Epithelial cell of proximal tubule (primary cell): ENCODE results near the gene C4orf46. TPM values are rescaled to one million over a fixed set of nuclear protein-coding genes. Genes with fewer than 3 reads are reported as not detected.
"Not testable (repeated sequence)": the region's sequence is repeated elsewhere in the genome, so short reads cannot be mapped to it uniquely, and the experiment has no call there.

Experiments used
- DNase-seq: peaks from one replicate; pipeline ENCODE4 v3.0.0-alpha.2; 2011; ENCODE audit warnings: low read depth
- H3K4me3 ChIP-seq: 2 replicates; pipeline ENCODE4 v1.5.1; 2011; ENCODE audit warnings: low read depth, mild to moderate bottlenecking, low read length
- CTCF ChIP-seq: conservative IDR thresholded peaks from 2 replicates; pipeline ENCODE4 v1.5.1; 2012; ENCODE audit warnings: low read depth, mild to moderate bottlenecking, low read length
- total RNA-seq: library from RNA; depleted of rRNA; stranded (reverse); fragments of >200 nt; gene quantifications from 2 replicates; pipeline ENCODE4 v1.2.3, GENCODE V29; 2015

Gene C4orf46
- total RNA-seq, 1 donor from 2014 or later, result 17.8 TPM

- no peak overlapping the region for H3K4me3 ChIP-seq
- no peak for DNase-seq
- TF ChIP-seq CTCF, result no peak
Measured at GRCh38 chr4:158669310-158669709, 2.4 kb downstream of the C4orf46 start.

- DNase-seq, result no peak
- no peak overlapping the region for H3K4me3 ChIP-seq
- TF ChIP-seq CTCF, result peak; percentile 59
Measured at GRCh38 chr4:158667651-158668198, 4.0 kb downstream of the C4orf46 start.

DNA sequence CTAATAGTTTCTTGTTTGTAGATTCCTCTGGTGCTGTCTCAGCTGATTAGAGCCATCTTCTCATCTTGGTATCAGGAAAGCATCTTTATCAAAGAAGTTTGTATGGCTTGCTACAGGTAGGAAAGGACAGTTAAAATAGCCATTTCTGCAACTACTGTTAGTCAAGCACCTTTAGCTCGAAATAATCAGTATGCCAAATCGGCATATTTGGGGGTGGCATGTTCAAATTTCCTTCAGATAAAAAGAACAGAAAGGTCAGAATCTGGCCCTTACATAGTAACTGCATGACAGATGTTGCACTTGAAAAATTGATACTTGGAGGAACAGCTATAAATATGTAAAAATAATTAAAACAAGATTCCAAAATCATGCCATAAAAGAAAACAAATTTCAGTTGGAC, 4.8 kb downstream of the C4orf46 start:
- TF ChIP-seq CTCF, result no peak
- no peak for DNase-seq

GRCh38 chr4:158664806-158665205, 6.9 kb downstream of the C4orf46 start:
- no peak for TF ChIP-seq CTCF
- DNase-seq, result no peak
- no peak overlapping the region for H3K4me3 ChIP-seq

More for the DNA sequence above, 4.8 kb downstream of the C4orf46 start:
- no peak overlapping the region for H3K4me3 ChIP-seq

- not testable (repeated sequence) for DNase-seq
Measured at GRCh38 chr4:158663707-158664625, 7.7 kb downstream of the C4orf46 start.

GRCh38 chr4:158663255-158663654, 8.4 kb downstream of the C4orf46 start:
- not testable (repeated sequence) for H3K4me3 ChIP-seq, DNase-seq

More at GRCh38 chr4:158663707-158664625, 7.7 kb downstream of the C4orf46 start:
- H3K4me3 ChIP-seq, result not testable (repeated sequence)

DNA sequence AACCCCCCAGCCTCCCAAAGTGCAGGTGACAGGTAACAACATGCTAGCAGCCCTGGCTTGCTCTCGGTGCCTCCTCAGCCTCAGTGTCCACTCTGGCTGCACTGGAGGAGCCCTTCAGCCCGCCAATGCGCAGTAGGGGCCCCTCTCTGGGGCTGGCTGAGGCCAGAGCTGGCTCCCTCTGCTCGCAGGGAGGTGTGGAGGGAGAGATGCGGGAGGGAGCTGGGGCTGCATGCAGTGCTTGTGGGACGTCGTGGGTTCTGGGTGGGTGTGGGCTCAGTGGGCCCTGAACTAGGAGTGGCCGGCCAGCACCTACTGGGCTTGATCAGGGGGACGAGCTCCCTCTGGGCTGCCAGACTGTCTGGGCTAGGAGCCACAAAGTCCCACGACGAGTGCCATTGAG, 14.4 kb downstream of the C4orf46 start:
- no peak for TF ChIP-seq CTCF
- no peak for DNase-seq
- H3K4me3 ChIP-seq, result no peak overlapping the region

DNA sequence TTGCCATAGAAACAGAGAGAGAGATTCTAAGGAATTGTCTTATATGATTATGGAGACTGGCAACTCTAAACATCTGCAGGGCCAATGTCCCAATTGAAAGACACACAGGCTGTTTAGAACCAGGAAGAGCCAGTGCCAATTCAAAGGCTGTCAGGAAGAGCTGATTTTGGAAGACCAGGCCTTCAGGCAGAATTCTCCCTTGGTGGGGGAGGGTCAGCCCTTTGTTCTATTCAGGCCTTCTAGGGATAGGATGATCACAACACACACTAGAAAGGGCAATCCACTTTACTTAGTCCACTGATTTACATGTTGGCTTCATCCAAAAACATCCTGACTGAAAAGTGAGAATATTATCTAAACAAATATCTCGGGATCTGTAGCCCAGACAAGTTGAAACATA, 15.2 kb downstream of the C4orf46 start:
- no peak for DNase-seq
- no peak for TF ChIP-seq CTCF
- no peak overlapping the region for H3K4me3 ChIP-seq
